Endodermal cell (in vitro differentiated cells): ENCODE measurements around the gene HEYL. TPM values are rescaled to one million over a fixed set of nuclear protein-coding genes. Genes with fewer than 3 reads are reported as not detected.

Source experiments
- DNase-seq: peaks from one replicate; pipeline ENCODE4 v3.0.0-alpha.2; 2017
- H3K27ac ChIP-seq: 2 replicates; pipeline ENCODE4 v1.5.1; 2013; ENCODE audit warnings: mild to moderate bottlenecking, low read depth, low read length, moderate library complexity
- H3K27me3 ChIP-seq: 2 replicates; pipeline ENCODE4 v1.6.1; 2013; ENCODE audit warnings: mild to moderate bottlenecking, low read length, moderate library complexity; ENCODE audit not compliant: insufficient read depth, control insufficient read depth, poor library complexity, severe bottlenecking
- H3K36me3 ChIP-seq: 2 replicates; pipeline ENCODE4 v1.7.0; 2013; ENCODE audit warnings: mild to moderate bottlenecking, low read length, moderate library complexity; ENCODE audit not compliant: control insufficient read depth, insufficient read depth
- H3K4me1 ChIP-seq: one replicate; pipeline ENCODE4 v1.7.0; 2013; ENCODE audit warnings: low read length; ENCODE audit not compliant: control insufficient read depth, insufficient read depth
- H3K4me3 ChIP-seq: 2 replicates; pipeline ENCODE4 v1.5.1; 2013; ENCODE audit warnings: mild to moderate bottlenecking, low read length, moderate library complexity
- H3K9ac ChIP-seq: 2 replicates; pipeline ENCODE4 v1.6.1; 2013; ENCODE audit warnings: mild to moderate bottlenecking, low read length, moderate library complexity; ENCODE audit not compliant: poor library complexity, severe bottlenecking; ENCODE audit errors: extremely low read depth
- H3K9me3 ChIP-seq: 2 replicates; pipeline ENCODE4 v1.6.1; 2013; ENCODE audit warnings: mild to moderate bottlenecking, low read length, moderate library complexity; ENCODE audit not compliant: control insufficient read depth
- H3K27ac Mint-ChIP-seq: 2 replicates; pipeline ENCODE4 v1.8.0; 2020; ENCODE audit warnings: mixed read lengths
- H3K27me3 Mint-ChIP-seq: 2 replicates; pipeline ENCODE4 v1.8.0; 2021; ENCODE audit warnings: mild to moderate bottlenecking, mixed read lengths; ENCODE audit not compliant: insufficient read depth
- H3K36me3 Mint-ChIP-seq: 2 replicates; pipeline ENCODE4 v1.8.0; 2020; ENCODE audit warnings: low read depth, mixed read lengths
- H3K4me1 Mint-ChIP-seq: 2 replicates; pipeline ENCODE4 v1.8.0; 2020; ENCODE audit warnings: mixed read lengths
- H3K4me3 Mint-ChIP-seq: 2 replicates; pipeline ENCODE4 v1.8.0; 2020; ENCODE audit warnings: mild to moderate bottlenecking, moderate library complexity, mixed read lengths
- H3K9me3 Mint-ChIP-seq: 2 replicates; pipeline ENCODE4 v1.8.0; 2020; ENCODE audit warnings: mild to moderate bottlenecking, mixed read lengths
- WGBS, 2 experiments: methylation state at CpG; one replicate each; pipeline versions ENCODE4 v1.1.5 to v1.1.7; 2013; ENCODE audit warnings: missing lambda C conversion rate in 2 of 2, mixed read lengths in 1 of 2; ENCODE audit not compliant: insufficient coverage in 1 of 2, insufficient read length in 1 of 2; 5-methylcytosine and 5-hydroxymethylcytosine counted together
- total RNA-seq, 2 donors: library from RNA; stranded (reverse); fragmentation: NEBNext Ultra II Directional in 1 of 2; extraction: Animal tissue kit (Norgen Biotek cat#: 25700) in 1 of 2; gene quantifications; 2 replicates in 1 of 2; 3 replicates in 1 of 2; pipeline ENCODE4 v1.2.1, GENCODE V29; 2021
- TF ChIP-seq, protein P1 (sequence below): fragments of 200-600 bp; sonication (generic); conservative IDR thresholded peaks from 2 replicates; pipeline ENCODE4 v1.5.0; 2021; ENCODE audit warnings: antibody characterized with exemption, mild to moderate bottlenecking

The HEYL gene
- total RNA-seq, 2 donors from 2014 or later, result 1.2 to 1.5 TPM

DNA sequence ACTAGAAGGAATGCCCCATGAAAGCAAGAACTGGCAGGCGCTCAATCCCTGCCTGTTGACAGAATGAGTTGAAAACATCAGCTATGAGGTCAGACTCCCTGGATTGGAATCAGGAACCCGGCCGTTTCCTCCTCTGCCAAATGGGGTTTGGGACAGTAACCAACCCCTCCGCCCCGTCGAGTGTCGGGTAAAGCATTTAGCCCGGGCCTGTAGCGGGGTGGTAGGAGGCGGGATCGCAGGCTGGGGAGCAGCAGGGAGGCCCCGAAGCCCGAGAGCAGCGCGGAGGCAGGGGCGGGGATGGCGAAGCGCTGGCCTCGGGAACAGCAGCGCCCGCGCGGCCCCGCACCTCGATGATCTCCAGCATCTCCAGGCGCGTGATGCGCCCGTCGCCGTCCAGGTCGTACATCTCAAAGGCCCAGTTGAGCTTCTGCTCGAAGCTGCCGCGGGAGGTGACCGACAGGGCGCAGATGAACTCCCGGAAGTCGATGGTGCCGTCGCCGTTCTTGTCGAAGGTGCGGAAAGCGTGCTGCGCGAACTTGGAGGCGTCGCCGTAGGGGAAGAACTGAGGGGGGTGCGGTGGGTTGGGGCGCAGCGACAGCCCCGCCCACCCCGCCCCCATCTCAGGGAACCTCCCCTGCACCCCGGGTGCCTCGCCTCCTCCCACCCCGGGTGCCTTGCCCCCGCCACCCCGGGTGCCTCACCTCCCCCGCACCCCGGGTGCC is 44.3 kb upstream of the HEYL start:
- Histone ChIP-seq H3K4me1 (no peaks in the 10 kb centered on the region), H3K27ac (no peak overlapping the region), H3K9me3 (no peaks in the 10 kb centered on the region), H3K9ac (no peak overlapping the region), H3K27me3 (peaks cover 96% of the 10 kb centered on the region), H3K36me3 (no peaks in the 10 kb centered on the region), H3K4me3 (no peak overlapping the region)
- Mint-ChIP-seq H3K9me3 (peaks cover 3% of the 10 kb centered on the region), H3K27me3 (peaks cover 99% of the 10 kb centered on the region), H3K4me3 (no peak overlapping the region), H3K27ac (no peak overlapping the region), H3K4me1 (no peaks in the 10 kb centered on the region), H3K36me3 (no peaks in the 10 kb centered on the region)
- peak; percentile 58 for DNase-seq
- 45 to 53% methylated on average over 37 to 61 of the region's 62 CpGs for WGBS, 2 experiments
- TF ChIP-seq, protein P1, sequence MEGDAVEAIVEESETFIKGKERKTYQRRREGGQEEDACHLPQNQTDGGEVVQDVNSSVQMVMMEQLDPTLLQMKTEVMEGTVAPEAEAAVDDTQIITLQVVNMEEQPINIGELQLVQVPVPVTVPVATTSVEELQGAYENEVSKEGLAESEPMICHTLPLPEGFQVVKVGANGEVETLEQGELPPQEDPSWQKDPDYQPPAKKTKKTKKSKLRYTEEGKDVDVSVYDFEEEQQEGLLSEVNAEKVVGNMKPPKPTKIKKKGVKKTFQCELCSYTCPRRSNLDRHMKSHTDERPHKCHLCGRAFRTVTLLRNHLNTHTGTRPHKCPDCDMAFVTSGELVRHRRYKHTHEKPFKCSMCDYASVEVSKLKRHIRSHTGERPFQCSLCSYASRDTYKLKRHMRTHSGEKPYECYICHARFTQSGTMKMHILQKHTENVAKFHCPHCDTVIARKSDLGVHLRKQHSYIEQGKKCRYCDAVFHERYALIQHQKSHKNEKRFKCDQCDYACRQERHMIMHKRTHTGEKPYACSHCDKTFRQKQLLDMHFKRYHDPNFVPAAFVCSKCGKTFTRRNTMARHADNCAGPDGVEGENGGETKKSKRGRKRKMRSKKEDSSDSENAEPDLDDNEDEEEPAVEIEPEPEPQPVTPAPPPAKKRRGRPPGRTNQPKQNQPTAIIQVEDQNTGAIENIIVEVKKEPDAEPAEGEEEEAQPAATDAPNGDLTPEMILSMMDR, result no peak

DNA sequence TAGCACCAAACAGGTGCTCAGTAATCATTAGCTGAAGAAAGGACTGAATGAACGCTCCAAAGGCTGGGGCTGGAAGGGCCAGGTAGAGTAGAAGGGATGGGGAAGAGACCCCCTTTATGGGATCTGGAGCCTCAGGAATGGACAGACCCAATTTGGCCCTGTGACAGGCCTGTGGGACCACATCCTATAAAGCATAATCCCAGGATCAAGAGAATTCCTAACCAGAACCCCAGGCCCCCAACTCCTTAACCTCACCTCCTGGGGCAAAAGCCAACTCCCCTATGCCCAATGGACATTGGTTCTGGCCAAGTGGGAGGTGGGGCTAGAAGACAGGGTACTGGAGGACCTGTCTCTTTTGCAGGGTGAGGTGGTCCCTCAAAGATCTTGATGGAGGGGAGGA is 42.6 kb upstream of the HEYL start:
- Mint-ChIP-seq H3K36me3 (no peaks in the 10 kb centered on the region), H3K4me3 (no peak overlapping the region), H3K27ac (no peak overlapping the region), H3K4me1 (no peaks in the 10 kb centered on the region), H3K9me3 (peaks cover 3% of the 10 kb centered on the region), H3K27me3 (peaks cover 98% of the 10 kb centered on the region)
- Histone ChIP-seq H3K27ac (no peak overlapping the region), H3K36me3 (no peaks in the 10 kb centered on the region), H3K4me1 (no peaks in the 10 kb centered on the region), H3K9ac (no peak overlapping the region), H3K9me3 (no peaks in the 10 kb centered on the region), H3K4me3 (no peak overlapping the region), H3K27me3 (peaks cover 95% of the 10 kb centered on the region)
- TF ChIP-seq, protein P1, result no peak
- no peak for DNase-seq
- WGBS, 2 experiments, result 64% methylated on average over 1 of the region's 1 CpG; no CpG with 5 or more reads in 1 of the 2 experiments

DNA sequence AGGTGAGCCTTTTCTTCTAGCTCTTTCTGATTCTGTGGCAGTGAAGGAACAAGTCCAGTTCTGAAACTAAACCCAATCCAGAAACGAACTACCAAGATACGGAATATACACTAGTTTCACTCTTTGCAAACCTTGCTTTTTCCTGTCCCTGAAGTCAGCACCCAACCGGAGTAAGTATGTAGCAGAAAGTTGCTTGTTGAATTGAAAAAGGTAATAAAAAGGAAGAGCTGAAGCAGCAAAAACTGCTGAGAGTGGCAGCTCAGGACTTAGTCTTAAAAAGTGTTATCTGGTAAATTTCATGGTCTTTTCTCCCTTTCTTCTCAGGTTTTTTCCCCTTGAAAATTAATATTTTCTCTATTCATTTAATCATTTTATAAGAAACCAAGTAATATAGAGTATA is 41.9 kb upstream of the HEYL start:
- TF ChIP-seq, protein P1, result no peak
- no peak overlapping the region for H3K9ac ChIP-seq
- H3K27me3 Mint-ChIP-seq, result peaks cover 98% of the 10 kb centered on the region

More for the DNA sequence above, 41.9 kb upstream of the HEYL start:
- H3K4me3 Mint-ChIP-seq, result no peak overlapping the region
- H3K27ac ChIP-seq, result no peak overlapping the region
- H3K36me3 ChIP-seq, result no peaks in the 10 kb centered on the region
- no peak for DNase-seq
- H3K36me3 Mint-ChIP-seq, result no peaks in the 10 kb centered on the region
- WGBS, 2 experiments, result 68 to 86% methylated on average over 2 to 3 of the region's 3 CpGs
- no peak overlapping the region for H3K4me3 ChIP-seq
- H3K9me3 ChIP-seq, result no peaks in the 10 kb centered on the region
- H3K4me1 Mint-ChIP-seq, result no peaks in the 10 kb centered on the region
- H3K27me3 ChIP-seq, result peaks cover 95% of the 10 kb centered on the region
- no peak overlapping the region for H3K27ac Mint-ChIP-seq
- no peaks in the 10 kb centered on the region for H3K4me1 ChIP-seq
- H3K9me3 Mint-ChIP-seq, result peaks cover 3% of the 10 kb centered on the region
